HG03432 (cell line): ENCODE data around the gene KLHL7.
"Not testable (repeated sequence)": the region's sequence is repeated elsewhere in the genome, so short reads cannot be mapped to it uniquely, and the experiment has no call there.

ENCODE experiments used
- ATAC-seq: cut with Tn5 transposase; IDR thresholded peaks from one replicate; pipeline ENCODE4 v1.9.1; 2021; ENCODE audit warnings: mild to moderate bottlenecking, moderate library complexity; ENCODE audit not compliant: unreplicated experiment

KLHL7 gene

GRCh38 chr7:23168111-23168885 is 62.7 kb downstream of the KLHL7 start:
- no peak for ATAC-seq

DNA sequence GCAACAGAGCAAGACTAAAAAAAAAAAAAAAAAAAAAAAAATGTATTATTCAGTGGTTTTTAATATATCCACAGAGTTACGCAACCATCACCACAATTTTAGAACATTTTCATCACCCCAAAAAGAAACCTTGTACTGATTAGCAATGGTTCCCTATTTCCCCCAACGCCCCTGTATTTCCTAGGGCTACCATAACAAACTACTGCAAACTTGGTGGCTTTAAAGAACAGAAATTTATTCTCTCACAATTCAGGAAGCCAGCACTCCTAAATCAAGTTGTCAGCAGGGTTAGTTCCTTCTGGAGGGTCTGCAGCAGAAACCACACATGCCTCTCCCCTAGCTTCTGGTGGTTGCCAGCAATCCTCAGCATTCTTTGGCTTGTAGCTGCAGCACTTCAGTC is 70.4 kb downstream of the KLHL7 start:
- no peak for ATAC-seq

- peak; percentile 97 for ATAC-seq
These were observed 76.3 kb downstream of the KLHL7 start, which contains the start of gene NUP42 for GRCh38 chr7:23181684-23182553. Gene NUP42, plus strand, starts transcription at chr7:23182048. Its CDS starts 38 bp downstream, at chr7:23182086.

- ATAC-seq, result no peak
These were observed 77.9 kb downstream of the KLHL7 start for GRCh38 chr7:23183279-23184012.

- ATAC-seq, result no peak
These were observed 78.7 kb downstream of the KLHL7 start for GRCh38 chr7:23184291-23184690.

GRCh38 chr7:23184709-23185359 is 79.2 kb downstream of the KLHL7 start:
- no peak for ATAC-seq

DNA sequence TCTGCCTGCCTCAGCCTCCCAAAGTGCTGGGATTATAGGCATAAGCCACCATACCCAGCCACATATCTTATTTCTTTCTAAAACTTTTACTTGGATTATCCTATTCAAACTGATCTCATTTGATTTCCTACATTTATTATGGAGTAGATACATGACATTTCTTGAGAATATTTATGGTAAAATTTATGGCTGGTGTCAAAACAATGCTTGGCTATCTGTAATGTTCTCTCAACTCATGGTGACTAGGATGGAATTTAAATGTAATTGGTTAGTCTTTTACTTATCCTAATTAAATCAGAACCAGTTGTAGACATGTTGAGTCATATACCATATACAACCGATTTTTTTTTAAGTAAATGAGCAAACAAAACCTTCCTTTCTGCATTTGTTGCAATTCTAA is 80.4 kb downstream of the KLHL7 start:
- ATAC-seq, result no peak

DNA sequence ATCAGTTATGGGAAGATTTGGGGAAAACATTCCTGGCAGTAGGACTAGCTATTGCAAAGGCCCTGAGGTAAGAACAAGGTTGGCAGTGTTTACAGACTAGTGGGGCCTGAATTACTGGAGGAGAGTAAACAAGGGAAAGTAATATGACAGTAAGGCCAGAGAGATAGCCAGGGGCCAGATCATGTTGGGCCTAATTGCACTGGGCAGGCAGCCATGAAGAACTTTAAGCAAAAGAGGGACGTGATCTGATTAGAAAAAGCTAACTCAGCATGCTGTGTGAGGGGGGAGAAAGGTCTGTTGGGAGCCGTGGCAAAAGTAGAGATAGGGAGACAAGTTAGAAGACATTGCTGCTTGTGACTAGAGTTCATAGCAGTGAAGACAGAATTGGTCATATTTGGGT is 85.4 kb downstream of the KLHL7 start:
- ATAC-seq, result no peak

DNA sequence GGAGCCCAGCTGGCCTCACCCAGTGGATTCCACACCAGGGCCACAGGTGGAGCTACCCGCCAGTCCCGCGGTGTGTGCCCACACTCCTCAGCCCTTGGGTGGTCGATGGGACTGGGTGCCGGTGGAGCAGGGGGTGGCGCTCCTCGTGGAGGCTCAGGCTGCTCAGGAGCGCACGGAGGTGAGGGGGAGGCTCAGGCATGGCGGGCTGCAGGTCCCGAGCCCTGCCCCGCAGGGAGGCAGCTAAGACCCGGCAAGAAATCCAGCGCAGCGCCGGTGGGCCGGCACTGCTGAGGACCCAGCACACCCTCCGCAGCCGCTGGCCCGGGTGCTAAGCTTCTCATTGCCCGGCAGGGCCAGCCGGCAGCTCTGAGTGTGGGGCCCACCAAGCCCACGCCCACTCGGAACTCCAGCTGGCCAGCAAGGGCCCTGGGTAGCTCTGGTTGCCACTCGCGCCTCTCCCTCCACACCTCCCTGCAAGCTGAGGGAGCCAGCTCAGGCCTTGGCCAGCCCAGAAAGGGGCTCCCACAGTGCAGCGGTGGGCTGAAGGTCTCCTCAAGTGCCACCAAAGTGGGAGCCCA is 88.2 kb downstream of the KLHL7 start:
- not testable (repeated sequence) for ATAC-seq

- no peak for ATAC-seq
These were observed 90.7 kb downstream of the KLHL7 start for GRCh38 chr7:23196306-23196705.

DNA sequence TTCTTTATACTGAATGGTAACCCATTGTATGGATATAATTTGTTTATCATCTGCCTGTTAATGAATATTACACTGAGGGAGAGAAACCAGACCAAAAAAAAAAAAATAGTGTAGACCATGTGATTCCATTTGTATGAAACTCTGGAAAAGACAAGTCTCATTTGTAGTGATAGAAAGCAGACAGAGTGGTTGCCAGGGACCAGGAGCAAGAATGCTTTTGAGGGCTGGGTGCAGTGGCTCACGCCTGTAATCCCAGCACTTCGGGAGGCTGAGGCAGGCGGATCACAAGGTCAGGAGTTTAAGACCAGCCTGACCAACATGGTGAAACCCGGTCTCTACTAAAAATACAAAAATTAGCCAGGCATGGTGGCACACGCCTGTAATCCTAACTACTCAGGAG is 92.2 kb downstream of the KLHL7 start:
- ATAC-seq, result not testable (repeated sequence)

DNA sequence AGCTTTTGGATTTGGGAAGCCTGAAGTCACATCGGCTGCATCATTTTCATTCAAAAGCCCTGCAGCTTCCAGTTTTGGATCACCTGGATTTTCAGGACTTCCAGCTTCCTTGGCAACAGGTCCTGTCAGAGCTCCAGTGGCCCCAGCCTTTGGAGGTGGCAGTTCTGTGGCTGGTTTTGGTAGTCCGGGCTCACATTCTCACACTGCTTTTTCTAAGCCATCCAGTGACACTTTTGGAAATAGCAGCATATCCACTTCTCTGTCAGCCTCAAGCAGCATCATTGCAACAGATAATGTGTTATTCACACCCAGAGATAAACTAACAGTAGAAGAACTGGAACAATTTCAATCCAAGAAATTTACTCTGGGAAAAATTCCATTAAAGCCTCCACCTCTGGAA is 94.7 kb downstream of the KLHL7 start:
- no peak for ATAC-seq

GRCh38 chr7:23204241-23204640 is 98.7 kb downstream of the KLHL7 start:
- no peak for ATAC-seq

- ATAC-seq, result no peak
These were observed 100.0 kb downstream of the KLHL7 start for GRCh38 chr7:23205577-23205908.

DNA sequence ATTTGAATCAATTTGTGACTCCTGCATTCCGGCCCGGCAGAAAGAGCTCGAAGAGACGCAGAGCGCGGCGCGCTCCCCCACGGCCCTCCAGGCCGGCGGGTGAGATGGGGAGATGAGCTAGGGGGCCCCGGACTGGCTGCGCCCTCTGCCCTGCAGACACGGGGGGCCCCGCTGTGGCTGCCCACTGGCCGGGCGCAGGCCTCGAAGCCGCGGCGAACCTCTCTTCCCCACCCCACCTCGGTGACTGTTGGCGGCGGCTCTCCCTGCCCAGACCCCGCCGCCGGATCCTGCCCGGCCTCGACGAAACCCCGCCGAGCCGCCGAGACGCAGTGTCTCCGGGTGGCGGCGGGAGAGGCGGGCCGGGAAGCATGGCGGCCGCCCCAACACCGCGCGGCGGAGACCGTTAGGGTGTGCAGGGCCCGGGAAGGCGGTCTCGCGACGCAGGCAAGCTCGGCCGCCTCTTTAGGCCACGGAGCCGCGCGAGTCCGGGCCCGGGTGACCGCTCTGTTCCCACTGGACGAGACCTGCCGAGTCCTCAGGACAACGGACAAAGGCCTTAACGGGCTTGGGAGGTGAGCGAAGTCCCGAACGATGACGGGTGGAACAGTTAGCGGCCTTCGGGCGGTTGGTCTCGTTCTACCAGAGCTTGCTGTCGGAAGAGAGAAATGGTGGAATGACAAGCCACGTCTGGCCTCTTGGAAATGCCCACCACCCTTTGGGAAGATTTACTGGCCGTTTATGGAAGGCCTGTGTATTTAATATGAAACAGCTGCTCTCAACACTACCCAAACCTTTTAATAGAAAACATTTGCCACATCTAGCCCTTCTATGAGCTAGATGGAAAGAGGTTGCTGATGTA is 100.6 kb downstream of the KLHL7 start:
- no peak for ATAC-seq

DNA sequence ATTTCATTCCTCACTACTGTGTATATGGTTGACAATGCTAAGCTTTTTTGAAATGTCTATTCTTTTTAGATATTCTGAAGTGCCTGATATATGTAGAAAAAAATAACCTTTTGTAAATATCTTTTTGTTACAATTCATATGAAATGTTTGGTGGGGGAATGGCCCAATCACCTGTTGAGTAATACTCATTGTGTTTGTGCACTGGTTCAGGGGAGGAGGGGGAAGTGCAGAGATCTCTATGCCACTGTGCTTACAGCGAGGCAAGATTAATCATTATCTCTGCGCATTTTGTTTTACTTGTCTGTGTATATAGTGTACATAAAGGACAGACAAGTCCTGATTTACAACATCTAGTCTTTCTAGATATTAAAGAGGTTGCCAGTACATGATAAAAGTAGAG is 101.4 kb downstream of the KLHL7 start:
- ATAC-seq, result no peak

DNA sequence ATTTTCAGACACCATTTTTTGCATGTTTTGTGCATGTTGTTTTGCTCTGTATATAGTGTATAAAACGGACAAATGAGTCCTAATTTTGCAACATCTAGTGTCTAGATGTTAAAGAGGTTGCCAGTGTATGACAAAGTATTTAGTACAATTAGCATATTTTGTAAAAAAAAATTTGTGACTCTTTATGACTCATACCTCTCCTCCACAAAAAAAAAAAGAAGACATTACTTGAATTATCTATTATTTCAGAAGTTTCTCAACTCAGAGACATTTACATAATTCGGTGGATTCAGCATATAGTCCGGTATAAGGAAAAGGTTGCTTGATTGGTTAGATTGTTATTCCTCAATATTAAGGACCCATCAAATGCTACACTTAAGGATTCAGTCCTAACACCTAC is 102.3 kb downstream of the KLHL7 start:
- no peak for ATAC-seq

DNA sequence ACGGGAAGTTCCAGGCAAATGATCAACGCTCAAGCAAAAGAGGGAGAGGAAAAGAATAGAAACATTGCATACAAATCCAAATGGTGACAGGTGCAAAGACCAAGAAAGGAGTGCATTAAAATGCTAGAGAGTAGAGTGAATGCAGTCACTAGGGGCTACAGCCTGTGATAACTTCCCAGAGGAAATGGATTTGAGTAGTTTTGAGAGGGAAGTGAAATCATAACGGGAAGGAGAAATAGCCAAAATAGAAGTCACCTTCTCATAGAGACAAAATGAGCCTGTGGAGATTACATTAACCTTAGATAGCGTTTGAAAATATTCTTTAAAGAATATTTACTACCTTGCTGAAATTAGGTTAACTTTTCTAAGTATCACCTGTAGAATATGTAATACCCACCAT is 102.7 kb downstream of the KLHL7 start:
- no peak for ATAC-seq

DNA sequence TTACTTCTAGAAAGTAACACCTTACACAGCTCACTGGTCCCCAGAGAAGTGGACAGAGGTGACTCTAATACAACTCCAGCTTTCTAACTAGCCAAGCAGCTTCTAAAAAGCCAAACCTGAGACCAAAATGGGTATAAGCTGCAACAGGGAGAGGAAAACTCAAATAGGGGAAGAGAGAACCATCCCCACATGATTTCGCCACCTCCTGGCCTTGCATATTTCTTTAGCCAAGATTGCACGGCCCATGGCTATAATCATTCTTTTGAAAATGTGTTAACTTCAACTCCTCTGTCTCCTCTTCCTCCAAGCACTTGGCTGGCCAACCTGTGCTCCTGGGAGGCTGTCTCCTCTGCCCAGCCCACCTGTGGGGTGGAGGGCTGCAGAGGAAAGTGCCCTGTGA is 104.9 kb downstream of the KLHL7 start:
- ATAC-seq, result no peak

DNA sequence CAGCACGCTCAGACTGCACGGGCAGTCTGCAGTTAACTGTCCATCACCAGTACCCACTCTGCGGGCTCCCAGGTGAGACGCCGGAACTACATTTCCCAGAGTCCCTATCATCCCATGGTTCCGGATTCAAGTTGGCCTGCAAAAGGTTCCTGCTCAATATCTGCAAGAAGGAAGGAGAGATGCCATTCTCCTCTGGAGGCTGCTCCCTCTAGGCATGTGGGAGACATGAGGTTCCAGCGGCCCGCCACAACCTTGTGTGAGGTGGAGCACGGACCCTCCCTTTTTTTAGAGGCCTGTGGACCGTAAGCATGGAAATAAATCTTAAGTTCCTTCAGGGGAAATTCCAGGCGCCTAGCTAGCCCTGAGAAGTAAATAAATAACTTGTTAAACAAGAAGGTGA is 106.0 kb downstream of the KLHL7 start:
- no peak for ATAC-seq
